ENCODE results near the gene CBX5. TPM values are rescaled to one million over a fixed set of nuclear protein-coding genes. Genes with fewer than 3 reads are reported as not detected.
A peak's percentile ranks its signal among the peaks of the same experiment; 100 is the strongest.
"Not testable (repeated sequence)": the region's sequence is repeated elsewhere in the genome, so short reads cannot be mapped to it uniquely, and the experiment has no call there.

CBX5 gene
- total RNA-seq, 1 donor from 2014 or later: 70.2 TPM

DNA sequence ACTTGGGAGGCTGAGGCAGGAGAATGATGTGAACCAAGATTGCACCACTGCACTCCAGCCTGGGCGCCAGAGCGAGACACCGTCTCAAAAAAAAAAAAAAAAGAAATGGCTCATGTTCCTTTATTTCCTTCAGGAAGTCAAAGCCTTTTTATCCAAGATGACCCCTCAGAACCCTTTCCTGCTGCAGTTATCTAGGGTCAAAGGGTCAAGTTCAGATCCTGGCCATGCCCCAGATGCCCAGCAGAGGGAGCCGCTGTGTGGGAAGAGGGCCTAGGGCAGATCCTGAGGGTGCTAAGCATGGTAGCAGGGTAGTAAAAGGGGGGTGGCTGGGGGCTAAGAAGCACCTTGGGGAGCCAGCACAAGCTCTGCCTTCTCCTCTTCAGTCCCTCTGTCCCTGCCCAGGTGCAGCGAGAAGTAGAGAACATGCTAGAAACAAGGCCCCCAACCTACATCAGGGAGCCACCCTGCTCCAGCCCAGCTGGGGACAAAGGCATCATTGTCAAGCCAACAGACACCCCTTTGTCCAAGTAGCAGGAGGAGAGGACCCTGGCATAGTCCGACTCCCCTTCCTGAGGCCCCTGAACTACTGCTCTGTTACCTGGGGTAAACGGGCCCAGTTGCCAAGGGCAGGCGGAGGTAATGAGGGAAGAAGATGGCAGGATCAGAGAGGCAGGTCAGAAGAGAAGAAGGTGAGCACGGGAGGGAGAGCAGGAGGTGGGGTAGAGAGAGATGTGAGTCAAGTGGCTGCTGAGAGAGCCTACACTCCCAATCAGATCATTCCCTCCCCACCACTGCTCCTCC is 14.4 kb upstream of the CBX5 start:
- DNase-seq (ENCODE audit: low spot score): no peak

DNA sequence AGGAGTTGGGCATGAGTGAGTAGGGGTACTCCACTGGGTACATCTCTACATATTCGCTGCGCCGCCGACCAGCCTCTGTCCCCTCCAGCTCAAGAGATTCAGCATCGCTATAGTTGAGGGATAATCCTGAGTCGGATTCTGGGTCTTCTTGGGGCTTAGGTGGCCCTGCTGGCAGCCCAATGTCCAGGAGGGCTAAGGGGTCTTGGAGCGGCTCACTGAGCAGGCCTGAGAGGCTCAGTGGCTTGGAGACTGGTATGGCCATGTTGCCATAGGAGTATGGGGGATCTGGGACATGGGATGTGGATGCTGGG is 13.0 kb upstream of the CBX5 start:
- DNase-seq (ENCODE audit: low spot score): no peak

DNA sequence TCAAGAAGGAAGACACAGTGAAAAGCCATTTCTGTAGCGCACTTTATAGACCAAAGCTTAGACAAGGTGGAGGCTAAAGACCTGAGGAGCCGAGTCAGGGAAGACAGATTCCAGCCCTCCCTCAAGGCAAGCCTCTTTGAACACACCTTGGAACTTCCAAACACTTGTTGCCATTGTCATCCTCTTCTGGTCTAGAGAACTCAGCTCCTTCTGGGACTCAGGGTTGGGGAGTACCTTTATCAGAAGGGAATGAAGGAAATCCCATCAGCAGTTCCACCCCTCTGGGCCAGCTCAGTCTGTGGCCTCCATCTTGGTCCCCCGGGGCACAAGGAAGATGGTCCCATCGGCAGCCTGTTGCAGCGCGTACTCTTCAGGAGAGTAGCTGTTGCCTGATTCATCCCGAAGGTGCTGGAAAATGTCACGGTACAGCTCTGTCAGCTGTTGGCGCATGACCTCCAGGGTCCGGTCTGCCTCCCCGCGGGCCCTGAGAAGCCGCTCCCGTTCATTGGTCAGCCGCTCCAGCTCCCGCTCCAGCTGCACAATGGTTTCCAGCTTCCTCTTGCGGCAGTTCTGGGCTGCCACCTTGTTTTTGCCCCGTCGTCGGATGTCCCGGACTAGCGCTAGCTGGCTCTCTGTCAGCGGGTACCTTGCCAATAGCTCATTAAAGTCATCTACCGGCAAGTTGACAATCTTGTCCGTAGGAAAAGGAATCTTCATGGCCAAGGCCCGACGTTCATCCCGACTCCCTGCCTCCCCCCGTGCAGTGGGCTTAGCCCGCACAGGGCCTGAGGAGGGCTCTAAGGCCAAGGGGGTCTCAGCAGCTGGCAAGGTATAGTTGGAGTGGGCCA is 12.4 kb upstream of the CBX5 start:
- no peak for DNase-seq (ENCODE audit: low spot score)

DNA sequence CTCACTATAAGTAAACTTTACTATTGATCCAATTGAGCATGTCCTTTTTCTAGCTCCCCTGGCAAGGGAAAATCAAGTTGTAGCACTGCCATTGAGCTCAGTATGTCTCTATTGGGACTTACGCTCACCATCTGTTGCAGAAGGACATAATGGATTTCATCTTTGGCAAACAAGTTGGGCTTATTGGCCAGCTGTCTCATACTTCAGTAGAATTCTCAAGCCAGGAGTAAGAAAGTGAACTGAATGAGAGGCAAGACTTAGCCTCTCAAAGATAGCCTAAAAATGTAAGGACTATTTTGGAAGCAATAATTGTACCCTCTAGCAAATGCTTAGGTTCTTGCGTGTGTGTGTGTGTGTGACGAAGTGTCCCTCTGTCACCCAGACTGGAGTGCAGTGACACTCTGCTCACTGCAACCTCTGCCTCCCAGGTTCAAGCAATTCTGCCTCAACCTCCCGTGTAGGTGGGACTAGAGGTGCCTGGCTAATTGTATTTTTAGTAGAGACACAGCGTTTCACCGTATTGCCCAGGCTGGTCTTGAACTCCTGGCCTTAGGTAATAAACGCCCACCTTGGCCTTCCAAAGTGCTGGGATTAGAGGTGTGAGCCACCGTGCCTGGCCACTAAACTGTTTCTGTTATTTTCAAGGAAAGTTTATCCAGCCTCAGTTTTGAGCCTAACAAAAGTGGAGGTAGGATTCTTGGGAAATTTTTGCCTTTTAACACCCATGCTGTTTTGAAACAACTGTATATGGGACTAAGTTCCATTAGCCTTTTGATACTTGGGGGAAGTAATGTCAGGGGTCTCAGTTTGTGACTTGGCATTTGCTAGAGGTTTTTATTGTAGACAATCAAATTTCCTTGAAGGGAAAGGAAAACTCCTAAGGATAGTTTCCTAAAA is 7.6 kb upstream of the CBX5 start:
- DNase-seq (ENCODE audit: low spot score): no peak

DNA sequence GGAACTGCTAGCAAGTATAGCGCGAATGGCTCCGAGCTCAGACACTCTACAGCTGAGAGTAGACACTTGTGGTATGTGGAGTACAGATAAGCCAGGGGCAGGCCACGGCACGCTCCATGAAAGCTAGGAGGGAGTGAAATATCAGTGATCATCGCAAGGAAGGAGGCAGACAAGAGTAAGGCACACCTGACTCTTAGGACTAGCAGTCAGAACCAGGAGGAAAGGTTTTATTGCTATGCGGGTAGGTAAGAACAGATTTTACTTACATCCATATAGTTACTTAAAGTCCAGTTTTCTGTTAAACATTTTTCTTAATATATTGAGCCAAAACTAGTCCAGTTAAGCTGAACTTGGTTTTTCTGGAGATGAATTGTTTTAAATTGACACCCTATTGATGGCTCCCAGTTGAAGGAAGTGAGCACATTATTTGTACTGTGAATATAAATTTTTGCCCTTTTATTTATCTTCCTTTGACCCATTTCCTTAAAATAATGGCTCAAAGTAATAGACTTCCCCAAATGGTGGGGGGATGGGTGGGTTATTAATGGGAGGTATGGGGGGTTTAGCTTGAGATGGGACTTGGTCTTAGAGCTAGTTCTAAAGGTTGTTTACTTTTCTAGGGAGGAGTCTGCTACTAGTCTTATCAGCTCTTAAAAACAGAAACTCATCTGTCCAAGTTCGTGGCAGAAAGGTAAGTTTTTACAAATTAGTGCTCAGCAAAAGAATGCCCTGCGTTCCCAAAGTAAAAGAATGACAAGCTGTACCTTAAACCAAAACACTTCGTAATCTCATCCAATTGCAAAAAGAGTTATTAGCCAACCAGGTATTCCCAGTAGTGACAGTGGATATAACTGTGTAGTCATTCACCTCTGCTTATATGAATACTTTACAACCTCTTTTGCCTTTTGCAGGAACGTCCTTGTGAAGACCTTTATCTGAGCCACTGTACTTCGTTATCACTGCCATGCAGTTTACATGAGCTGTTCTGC is 6.4 kb upstream of the CBX5 start:
- DNase-seq (ENCODE audit: low spot score): no peak

DNA sequence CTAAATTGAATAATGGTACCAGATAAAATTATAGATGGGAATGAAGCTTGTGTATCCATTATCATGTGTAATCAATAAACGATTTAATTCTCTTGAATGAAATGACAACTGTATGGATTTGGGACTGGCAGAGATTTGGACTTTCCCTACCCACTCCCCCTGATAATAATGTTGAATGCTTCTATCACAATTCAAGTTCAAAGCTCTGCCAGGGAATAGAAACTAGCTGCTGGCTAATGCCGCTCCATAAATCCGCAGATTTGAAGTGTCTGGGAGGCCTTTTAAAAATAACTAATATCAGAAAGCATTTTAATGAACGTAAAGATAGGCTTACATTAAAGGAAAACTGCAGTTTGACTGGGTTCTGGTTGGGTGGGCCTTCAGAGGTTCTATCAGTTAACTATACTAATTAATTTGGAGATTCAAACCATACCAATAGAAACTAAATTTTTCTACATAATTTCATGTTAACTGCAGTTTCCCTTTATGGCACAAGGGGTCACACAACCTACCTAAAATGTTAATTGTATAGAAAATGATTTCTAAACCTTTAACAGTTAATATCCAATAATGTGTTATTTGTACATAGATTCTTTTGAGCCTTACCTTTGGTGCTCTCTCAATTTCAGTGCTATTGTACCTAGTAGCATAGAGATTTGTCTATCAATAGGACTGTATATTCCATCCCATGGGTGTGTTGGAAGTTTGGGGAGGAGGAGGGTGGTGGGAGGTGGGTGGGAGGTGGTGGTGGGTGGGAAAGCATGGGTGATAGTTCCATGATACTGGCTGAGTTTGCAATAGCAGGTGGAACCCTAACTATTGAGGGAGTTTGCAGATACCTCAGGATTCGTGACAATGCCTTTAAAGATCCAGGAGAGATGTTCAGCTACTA is 5.5 kb upstream of the CBX5 start:
- no peak for DNase-seq (ENCODE audit: low spot score)

DNA sequence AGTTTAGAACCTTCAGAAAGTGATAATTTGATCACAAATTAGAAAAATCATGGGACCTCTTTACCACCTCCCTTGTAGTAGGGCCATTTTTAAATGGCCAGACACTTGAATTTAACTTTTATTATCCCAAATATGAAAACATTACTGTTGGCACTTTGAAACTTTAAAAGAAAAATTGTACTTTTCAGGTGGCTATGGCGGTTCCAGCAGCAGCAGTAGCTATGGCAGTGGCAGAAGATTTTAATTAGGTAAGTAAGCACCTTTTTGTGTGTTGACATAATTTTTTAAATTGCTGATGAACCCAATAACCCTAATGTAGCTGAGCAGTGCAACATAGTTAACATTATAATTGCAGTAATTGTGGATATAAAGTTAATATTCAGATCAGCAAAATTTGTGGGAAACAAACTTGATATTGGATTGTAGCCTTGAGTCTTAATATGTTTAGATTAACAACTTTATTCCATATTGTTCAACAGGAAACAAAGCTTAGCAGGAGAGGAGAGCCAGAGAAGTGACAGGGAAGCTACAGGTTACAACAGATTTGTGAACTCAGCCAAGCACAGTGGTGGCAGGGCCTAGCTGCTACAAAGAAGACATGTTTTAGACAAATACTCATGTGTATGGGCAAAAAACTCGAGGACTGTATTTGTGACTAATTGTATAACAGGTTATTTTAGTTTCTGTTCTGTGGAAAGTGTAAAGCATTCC is 4.3 kb upstream of the CBX5 start:
- not testable (repeated sequence) for DNase-seq (ENCODE audit: low spot score)

DNA sequence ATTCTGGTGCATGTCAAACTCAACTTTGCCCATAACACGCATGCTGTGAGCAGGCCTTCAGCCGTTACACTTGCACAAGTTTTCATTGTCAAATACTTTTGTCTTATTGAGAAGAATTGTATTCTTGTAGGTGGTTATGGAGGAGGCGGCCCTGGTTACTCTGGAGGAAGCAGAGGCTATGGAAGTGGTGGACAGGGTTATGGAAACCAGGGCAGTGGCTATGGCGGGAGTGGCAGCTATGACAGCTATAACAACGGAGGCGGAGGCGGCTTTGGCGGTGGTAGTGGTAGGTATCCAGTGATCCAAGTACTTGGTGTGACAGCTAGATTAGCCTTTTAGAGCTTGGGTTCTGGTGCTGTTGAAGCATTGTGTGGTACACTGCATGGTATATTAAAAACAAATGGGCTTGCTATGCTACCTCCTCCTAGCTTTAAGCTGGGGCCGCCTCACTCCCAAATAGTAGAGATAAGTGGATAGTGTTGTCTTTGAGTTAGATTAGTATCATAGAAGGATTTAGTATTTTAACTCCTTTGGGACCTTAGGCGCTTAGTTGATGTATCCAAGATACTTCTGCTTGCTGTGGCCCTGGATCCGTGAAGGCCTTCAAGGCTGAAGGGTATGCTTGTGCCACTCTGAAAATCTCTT is 3.1 kb upstream of the CBX5 start:
- DNase-seq (ENCODE audit: low spot score): no peak

DNA sequence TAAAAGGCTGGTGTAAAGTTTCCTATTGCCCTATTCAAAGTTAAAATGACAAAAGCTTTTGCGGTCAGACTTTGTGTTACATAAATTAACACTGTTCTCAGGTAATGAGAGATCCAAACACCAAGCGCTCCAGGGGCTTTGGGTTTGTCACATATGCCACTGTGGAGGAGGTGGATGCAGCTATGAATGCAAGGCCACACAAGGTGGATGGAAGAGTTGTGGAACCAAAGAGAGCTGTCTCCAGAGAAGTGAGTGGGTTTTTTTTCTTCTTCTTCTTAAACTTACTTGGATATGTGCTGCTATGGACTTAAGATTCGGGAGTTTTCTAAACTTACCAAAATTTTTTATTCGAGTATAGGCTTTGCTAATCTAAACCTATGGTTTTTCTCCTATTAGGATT is 1.8 kb upstream of the CBX5 start:
- not testable (repeated sequence) for DNase-seq (ENCODE audit: low spot score)

DNA sequence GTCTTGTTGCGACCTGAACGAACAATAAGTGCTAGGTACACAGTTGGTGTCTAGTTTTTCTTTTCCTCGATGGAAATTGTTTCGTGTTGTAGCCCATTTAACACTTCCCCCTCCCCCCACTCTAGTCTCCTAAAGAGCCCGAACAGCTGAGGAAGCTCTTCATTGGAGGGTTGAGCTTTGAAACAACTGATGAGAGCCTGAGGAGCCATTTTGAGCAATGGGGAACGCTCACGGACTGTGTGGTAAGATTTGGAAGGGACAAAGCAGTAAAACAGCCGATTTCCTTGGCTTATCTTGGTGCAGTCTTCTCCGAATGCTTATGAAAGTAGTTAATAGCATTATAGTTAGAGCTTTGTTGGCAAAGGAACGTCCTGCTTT is 1.3 kb upstream of the CBX5 start:
- not testable (repeated sequence) for DNase-seq (ENCODE audit: low spot score)

DNA sequence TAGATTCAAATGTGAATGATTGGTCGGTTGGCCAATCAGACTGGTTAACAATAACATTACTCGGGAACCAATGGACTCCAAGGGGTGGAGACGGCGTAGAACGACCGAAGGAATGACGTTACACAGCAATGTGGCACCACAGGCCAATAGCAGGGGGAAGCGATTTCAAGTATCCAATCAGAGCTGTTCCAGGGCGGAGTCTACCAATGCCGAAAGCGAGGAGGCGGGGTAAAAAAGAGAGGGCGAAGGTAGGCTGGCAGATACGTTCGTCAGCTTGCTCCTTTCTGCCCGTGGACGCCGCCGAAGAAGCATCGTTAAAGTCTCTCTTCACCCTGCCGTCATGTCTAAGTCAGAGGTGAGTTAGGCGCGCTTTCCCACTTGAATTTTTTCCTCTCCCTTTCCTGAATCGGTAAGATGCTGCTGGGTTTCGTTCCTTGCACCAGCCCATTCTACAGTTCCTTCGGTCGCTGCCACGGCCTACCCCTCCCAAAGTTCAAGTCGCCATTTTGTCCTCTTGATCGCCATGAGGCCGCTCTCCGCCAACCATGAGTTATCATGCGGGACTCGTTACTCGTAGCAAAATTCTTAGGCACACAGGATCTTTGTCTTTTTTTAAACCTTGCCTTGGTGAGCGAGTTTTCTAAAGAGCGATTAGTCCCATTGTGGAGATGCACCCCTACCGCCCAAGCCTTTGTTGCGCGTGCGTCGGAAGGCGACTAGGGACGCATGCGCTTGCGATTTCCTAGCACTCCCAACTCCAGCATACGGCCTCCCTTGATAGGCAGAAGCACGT is 742 bp upstream of the CBX5 start, which contains the start of gene HNRNPA1:
HNRNPA1 (plus strand) TSS at position 259 of the 793 bp plus-strand sequence; CDS start at position 341, 82 bp downstream.
- peak; percentile 99 for DNase-seq (ENCODE audit: low spot score)

DNA sequence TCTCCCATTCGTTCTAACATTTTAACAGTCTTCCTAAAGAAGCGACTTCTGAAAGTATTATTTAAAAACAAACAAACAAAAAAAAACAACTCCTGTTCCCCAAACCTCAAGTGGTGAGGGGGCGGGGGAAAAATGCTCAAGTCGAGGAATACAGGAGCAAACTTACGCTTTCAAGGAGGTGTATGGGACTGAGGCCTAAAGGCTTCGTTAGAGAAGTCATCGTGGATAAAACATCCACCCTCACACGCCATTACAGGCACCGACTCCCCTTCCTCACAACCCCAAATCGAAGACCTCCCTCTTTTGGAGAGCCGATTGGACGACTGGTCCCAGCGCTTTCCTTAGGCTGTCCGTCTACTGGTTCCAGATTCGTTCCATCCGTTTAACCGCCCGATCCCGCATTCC is 693 bp downstream of the CBX5 start:
- no peak for DNase-seq (ENCODE audit: low spot score)

DNA sequence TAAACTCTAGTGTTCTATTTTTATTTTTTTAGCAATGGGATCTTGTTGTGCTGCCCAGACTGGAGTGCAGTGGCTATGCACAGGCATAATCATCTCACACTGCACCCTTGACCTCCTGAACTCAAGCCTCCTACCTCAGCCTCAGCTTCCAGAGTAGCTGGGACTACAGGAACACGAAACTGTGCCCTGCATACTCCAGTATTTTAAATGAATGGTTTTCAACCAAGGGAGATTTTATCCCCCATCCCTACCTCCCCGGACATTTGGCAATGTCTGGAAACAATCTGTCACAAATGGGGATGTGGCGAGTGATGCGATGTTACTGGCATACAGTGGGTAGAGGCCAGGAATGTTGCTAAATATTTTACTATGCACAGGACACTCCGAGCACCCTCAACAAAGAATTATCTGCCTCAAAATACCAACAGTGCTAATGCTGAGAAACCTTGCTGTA is 2.1 kb downstream of the CBX5 start:
- DNase-seq (ENCODE audit: low spot score): no peak

DNA sequence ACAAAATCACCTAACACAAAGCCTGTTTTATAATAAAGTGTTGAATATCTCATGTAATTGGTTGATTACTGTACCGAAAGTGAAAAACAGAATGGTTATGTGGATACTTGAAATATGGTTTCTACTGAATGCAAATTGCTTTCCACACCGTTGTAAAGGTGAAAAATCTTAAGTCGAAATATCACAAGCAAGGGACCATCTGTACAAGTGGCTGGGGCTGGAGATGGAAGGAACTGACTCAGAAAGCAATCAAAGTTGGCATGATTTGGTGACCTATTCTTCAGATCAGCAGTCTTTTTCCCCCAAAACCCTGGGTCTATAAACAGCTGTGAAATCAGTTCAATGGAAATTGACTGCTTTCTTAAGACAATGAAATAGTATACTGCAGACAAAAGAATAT is 3.6 kb downstream of the CBX5 start:
- no peak for DNase-seq (ENCODE audit: low spot score)

DNA sequence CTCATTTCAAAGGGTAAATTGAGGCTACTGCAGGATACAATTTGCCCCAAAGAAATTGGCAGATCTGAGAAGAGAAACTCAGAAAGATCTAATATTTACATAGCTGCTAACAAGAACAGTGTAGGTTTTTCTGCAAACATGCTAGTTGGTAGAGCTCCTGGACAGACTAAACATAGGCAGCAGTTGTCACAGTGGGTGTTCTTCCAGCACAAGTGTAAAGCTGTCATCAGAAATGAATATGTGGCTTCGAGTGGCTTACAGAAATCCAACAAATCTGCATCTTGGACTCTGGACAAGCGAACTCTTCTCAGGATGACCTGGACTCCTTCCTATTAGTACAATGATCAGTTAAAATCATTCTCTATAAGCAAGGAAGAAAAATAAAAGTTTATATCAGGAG is 5.9 kb downstream of the CBX5 start:
- DNase-seq (ENCODE audit: low spot score): no peak

DNA sequence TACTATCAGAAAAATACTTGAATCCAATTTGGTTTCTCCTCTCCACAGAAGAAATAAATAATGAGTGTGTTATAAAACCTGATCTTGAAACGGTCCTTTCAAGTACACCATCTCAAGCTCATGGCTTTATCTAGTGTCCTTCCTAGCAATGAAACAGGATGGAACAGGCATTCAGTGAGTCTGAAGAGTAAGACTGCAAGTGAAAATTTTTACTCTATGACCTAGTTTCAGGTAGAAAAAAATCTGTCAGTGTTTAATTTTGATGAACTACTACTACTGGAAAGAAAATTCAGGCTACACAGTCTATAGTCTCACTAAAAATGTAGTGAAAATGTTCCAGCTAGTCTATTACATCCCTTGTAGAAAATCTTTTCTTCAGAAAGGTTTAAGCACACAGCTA is 7.7 kb downstream of the CBX5 start:
- DNase-seq (ENCODE audit: low spot score): no peak

DNA sequence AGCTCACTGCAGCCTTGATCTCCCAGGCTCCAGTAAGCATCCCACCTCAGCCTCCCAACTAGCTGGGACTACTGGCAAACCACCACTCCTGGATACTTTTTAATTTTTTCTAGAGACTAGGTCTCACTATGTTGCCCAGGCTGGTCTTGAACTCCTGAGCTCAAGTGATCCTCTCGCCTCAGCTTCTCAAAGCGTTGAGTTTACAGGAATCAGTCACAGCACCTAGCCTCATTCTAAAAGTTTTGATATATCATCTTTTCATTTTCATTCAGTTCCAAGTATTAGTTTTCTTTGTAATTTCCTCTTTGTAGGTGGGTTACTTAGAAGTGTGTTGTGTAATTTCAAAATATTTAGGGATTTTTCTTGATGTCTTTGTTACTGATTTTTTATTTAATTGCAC is 9.6 kb downstream of the CBX5 start:
- no peak for DNase-seq (ENCODE audit: low spot score)

DNA sequence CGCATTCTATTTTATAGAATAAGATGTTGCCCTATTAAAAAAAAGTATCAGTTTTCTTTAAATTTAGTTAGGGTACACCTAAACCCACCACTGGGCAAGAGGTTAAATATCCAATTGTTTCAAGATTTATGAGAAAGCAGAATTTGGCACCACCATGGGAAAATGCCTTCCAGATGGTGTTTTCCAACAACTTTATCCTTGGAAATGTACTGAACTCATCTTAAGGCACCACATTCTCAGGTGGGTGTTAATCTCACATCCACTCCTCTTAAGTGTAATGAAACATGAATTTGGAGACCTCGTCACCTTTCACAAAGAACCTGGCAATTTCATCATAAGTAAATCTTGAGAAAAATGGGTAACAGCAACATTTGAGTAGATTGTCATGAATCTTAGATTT is 13.1 kb downstream of the CBX5 start:
- DNase-seq (ENCODE audit: low spot score): no peak

All from ureter (tissue), 1 donor.